ENCODE data around the gene TAF3. TPM values are rescaled to one million over a fixed set of nuclear protein-coding genes. Genes with fewer than 3 reads are reported as not detected.
"Not testable (repeated sequence)": the region's sequence is repeated elsewhere in the genome, so short reads cannot be mapped to it uniquely, and the experiment has no call there.

Gene TAF3, protein sequence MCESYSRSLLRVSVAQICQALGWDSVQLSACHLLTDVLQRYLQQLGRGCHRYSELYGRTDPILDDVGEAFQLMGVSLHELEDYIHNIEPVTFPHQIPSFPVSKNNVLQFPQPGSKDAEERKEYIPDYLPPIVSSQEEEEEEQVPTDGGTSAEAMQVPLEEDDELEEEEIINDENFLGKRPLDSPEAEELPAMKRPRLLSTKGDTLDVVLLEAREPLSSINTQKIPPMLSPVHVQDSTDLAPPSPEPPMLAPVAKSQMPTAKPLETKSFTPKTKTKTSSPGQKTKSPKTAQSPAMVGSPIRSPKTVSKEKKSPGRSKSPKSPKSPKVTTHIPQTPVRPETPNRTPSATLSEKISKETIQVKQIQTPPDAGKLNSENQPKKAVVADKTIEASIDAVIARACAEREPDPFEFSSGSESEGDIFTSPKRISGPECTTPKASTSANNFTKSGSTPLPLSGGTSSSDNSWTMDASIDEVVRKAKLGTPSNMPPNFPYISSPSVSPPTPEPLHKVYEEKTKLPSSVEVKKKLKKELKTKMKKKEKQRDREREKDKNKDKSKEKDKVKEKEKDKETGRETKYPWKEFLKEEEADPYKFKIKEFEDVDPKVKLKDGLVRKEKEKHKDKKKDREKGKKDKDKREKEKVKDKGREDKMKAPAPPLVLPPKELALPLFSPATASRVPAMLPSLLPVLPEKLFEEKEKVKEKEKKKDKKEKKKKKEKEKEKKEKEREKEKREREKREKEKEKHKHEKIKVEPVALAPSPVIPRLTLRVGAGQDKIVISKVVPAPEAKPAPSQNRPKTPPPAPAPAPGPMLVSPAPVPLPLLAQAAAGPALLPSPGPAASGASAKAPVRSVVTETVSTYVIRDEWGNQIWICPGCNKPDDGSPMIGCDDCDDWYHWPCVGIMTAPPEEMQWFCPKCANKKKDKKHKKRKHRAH
- 10 to 100 TPM in 1 of 2 donors, 1 to 10 TPM in 1; 9.7 to 14.0 TPM for total RNA-seq

DNA sequence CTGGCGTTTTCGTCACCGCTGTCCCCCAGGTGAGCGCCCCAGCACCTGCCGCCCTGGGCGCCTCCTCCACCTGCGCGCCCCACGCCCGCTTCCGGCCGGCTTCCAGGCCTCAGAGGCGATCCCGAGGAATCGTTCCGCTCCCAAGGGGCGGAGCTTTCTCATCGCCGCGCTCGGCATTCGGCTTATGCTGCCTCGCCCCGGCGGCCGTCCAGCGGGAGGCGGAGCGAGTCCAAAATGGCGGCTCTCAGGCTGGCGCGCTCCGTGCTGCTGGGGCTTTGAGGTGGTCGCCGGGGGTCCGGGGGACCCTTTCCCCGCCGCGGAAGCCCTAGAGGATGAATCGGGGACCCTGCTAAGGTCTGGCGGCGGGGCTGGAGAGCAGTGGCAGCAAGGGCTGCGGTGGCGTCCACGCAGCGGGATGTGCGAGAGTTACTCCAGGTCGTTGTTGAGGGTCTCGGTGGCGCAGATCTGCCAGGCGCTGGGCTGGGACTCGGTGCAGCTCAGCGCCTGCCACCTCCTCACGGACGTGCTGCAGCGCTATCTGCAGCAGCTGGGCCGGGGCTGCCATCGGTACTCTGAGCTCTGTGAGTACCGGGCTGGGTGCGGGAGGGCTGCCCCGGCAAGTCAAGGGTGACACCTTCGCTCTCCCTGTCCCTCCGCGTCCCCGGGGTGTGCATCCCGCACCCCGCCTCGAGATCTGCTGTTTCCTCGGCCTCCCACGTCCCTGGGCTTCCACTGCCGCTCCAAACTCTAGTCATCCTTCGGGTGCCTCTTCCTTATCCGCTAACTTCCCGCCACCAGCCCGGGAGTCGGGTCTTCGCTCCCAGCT is at the start of gene TAF3:
TAF3 (plus strand) TSS at position 211 of the 826 bp plus-strand sequence; CDS start at position 416, 205 bp downstream.
- peaks cover 22% of the 10 kb centered on the region for H3K4me1 Mint-ChIP-seq
- ATAC-seq (replicated peaks) = peak; percentile 91
- H3K27ac Mint-ChIP-seq = peak within 1 kb of the TSS; percentile 96
- H3K4me3 Mint-ChIP-seq = peak within 1 kb of the TSS; percentile 98
- no peaks in the 10 kb centered on the region for H3K9me3 Mint-ChIP-seq
- peaks cover 5% of the 10 kb centered on the region for H3K27me3 Mint-ChIP-seq
- peaks cover 30% of the 10 kb centered on the region for H3K36me3 Mint-ChIP-seq (ENCODE audit: low read depth)

DNA sequence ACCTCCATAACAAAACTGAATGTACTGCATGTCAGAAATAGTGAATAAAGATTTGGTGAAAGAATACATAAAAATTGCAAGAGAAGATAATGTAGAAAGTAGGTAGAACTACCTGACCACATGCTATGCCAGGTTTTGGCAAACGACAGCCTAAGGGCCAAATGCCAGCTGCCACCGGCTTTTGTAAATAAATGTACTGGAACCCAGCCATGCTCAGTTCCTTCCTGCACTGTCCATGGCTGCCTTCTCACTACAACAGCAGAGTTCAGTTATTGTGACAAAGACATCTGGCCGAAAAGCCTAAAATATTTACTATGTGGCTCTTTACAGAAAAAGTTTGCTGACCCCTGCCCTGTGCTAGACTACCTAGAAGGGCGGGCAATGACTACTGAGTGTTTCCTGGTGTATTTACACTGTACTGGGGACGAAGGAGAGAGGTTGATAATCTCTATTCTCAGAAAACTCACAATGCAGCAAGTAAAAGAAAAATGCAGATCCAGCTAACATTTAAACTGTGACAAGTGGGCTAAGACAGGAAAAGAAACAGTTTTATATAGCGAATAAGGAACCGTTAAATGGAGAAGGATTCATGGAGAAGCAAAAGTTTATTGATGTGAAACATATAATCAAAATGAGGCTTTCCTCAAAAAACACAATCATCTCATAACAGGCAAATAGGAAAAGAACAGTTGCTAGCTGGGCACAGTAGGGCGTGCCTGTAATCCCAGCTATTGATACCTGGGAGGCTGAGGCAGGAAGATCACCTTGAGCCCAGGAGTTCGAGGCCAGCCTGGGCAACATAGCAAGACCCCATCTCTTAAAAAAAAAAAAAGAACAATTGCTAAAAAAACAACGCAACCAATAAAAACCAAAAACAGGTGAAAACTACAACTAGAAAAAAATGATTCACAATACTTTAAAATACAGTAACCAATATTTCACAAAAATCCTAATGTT is 44.2 kb upstream of the TAF3 start:
- no peak for ATAC-seq (replicated peaks)
- peaks cover 97% of the 10 kb centered on the region for H3K36me3 Mint-ChIP-seq (ENCODE audit: low read depth)
- H3K27ac Mint-ChIP-seq = no peak overlapping the region
- H3K9me3 Mint-ChIP-seq = no peaks in the 10 kb centered on the region
- H3K27me3 Mint-ChIP-seq = no peaks in the 10 kb centered on the region
- no peak overlapping the region for H3K4me3 Mint-ChIP-seq
- H3K4me1 Mint-ChIP-seq = no peaks in the 10 kb centered on the region

DNA sequence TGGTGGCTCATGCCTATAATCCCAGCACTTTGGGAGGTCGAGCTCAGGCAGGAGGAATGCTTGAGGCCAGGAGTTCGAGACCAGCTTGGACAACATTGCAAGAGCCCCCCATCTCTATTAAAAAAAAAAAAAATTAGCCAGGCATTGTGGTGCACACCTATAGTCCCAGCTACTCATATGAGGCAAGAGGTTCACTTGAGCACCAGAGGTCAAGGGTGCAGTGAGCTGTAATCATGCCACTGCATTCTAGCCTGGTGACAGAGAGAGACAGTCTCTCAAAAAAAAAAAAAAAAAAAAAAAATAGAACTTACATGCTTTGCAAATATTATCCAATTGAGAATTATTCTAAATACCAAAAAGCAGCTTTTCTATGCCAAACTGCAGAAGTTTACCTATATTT is 41.5 kb upstream of the TAF3 start:
- no peak overlapping the region for H3K27ac Mint-ChIP-seq
- H3K4me3 Mint-ChIP-seq = no peak overlapping the region
- no peak for ATAC-seq (replicated peaks)
- H3K36me3 Mint-ChIP-seq (ENCODE audit: low read depth) = peaks cover 94% of the 10 kb centered on the region
- H3K9me3 Mint-ChIP-seq = no peaks in the 10 kb centered on the region
- peaks cover 6% of the 10 kb centered on the region for H3K4me1 Mint-ChIP-seq
- H3K27me3 Mint-ChIP-seq = no peaks in the 10 kb centered on the region

DNA sequence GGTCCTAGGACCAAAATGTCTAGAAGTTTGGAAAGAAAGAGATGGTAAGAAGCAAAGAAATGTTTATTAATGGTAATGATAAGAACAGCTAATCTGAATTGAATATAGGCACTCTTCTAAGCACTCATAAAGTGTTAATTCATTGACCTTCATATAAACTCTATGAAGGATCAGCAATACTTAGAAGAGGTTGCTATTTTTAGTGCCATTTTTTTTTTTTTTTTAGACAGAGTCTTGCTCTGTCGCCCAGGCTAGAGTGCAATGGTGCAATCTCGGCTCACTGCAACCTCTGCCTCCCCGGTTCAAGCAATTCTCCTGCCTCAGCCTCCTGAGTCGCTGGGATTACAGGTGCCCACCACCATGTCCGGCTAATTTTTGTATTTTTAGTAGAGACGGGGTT is 36.1 kb upstream of the TAF3 start:
- H3K36me3 Mint-ChIP-seq (ENCODE audit: low read depth) = peaks cover 49% of the 10 kb centered on the region
- not testable (repeated sequence) for ATAC-seq (replicated peaks); H3K4me3 Mint-ChIP-seq; H3K9me3 Mint-ChIP-seq; H3K27me3 Mint-ChIP-seq; H3K27ac Mint-ChIP-seq
- H3K4me1 Mint-ChIP-seq = peaks cover 10% of the 10 kb centered on the region

DNA sequence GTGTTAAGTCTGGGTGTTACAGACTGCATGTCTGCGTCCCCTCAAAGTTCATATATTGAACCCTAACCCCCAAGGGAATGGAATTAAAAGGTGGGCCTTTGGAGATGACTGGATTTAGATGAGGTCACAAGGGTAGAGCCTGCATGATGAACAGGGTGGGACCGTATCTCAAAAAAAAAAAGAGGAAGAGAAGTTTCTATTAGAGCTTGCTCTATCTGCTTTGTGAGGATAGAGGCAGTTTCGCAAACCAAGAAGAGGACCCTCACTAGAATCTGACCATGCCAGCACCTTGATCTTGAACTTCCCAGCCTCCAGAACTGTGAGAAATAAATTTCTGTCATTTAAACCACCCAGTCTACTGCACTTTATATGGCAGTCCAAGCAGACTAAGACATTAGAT is 31.9 kb upstream of the TAF3 start:
- no peak overlapping the region for H3K27ac Mint-ChIP-seq
- H3K4me3 Mint-ChIP-seq = no peak overlapping the region
- H3K27me3 Mint-ChIP-seq = no peaks in the 10 kb centered on the region
- ATAC-seq (replicated peaks) = no peak
- peaks cover 29% of the 10 kb centered on the region for H3K36me3 Mint-ChIP-seq (ENCODE audit: low read depth)
- H3K4me1 Mint-ChIP-seq = peaks cover 14% of the 10 kb centered on the region
- H3K9me3 Mint-ChIP-seq = no peaks in the 10 kb centered on the region

DNA sequence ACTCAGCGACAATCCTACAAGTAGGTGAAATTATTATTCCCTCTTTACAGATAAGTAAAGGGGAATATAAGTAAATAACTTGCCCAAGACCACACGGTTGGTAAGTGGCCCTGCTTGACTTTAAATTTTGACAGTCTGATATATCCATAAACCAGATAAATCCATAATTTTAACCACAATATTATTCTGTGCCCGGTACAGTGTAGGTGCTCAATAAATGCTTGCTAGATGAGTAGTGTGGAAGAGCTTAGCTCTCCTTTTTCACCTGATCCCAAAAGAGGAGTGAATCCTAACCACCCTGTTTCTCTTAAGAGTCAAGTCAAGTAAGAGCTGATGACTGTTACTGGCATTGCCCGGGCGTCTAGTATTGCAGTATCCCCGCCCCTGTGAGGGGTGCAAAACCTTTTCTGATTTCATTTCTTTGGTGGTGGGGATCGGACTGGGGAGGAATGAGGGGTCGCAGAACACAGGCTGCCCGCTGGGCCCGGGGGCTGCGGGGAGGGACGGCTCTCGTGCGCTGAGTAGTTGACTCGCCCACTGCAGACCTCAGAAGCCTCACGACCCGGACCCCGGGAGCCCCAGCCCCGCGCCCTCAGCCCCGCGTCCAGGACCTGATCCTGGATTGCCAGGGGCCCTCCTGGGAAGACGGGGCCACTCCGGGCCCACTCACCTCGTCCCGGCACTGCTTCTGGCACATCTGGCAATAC is 31.0 kb upstream of the TAF3 start:
- ATAC-seq (replicated peaks) = peak; percentile 18
- H3K9me3 Mint-ChIP-seq = no peaks in the 10 kb centered on the region
- H3K27me3 Mint-ChIP-seq = no peaks in the 10 kb centered on the region
- no peak overlapping the region for H3K27ac Mint-ChIP-seq
- peaks cover 35% of the 10 kb centered on the region for H3K36me3 Mint-ChIP-seq (ENCODE audit: low read depth)
- no peak overlapping the region for H3K4me3 Mint-ChIP-seq
- H3K4me1 Mint-ChIP-seq = peaks cover 21% of the 10 kb centered on the region

DNA sequence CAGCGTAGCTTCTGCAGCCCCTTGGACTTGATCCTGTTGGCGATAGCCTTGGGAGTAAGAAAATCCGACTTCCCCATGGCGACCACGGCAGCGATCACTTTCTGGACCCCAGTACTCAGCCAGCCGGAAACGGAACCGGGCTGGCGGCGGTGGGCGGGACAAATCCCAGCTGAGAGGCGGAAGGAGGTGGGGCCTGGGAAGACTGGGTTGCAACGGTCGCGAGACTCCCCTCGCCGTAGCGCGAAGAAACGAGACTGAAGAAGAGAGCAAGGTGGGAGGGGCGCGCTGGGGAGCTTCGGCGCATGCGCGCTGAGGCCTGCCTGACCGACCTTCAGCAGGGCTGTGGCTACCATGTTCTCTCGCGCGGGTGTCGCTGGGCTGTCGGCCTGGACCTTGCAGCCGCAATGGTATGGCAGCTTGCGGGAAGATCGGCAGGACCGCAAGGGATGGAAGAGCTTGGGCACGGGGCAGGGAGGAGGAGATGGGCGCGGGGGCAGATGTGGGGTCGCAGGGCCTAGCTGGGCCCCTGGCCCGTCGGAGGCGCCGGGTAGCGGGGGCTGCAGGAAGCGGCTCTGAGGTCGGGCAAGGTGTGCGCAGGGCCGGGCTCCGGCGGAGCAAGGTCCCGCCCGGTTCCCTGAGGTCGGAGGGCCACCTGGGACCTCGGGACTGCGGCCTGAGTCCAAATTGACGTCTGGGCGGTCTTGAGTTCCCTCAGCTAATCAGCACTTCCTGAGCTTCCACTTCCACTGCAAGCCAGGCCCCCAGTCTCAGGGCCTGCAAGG is 30.3 kb upstream of the TAF3 start, which contains the start of the genes ATP5F1C and KIN:
ATP5F1C (plus strand) TSS at position 321 of the 782 bp plus-strand sequence; CDS start at position 352, 31 bp downstream.
KIN (minus strand) TSS at position 137 of the 782 bp plus-strand sequence; CDS start at position 77, 60 bp downstream.
- H3K9me3 Mint-ChIP-seq = no peaks in the 10 kb centered on the region
- peaks cover 29% of the 10 kb centered on the region for H3K4me1 Mint-ChIP-seq
- peak; percentile 97 for ATAC-seq (replicated peaks)
- no peaks in the 10 kb centered on the region for H3K27me3 Mint-ChIP-seq
- no peak within 1 kb of the TSS for H3K27ac Mint-ChIP-seq
- H3K4me3 Mint-ChIP-seq = no peak within 1 kb of the TSS
- peaks cover 38% of the 10 kb centered on the region for H3K36me3 Mint-ChIP-seq (ENCODE audit: low read depth)

DNA sequence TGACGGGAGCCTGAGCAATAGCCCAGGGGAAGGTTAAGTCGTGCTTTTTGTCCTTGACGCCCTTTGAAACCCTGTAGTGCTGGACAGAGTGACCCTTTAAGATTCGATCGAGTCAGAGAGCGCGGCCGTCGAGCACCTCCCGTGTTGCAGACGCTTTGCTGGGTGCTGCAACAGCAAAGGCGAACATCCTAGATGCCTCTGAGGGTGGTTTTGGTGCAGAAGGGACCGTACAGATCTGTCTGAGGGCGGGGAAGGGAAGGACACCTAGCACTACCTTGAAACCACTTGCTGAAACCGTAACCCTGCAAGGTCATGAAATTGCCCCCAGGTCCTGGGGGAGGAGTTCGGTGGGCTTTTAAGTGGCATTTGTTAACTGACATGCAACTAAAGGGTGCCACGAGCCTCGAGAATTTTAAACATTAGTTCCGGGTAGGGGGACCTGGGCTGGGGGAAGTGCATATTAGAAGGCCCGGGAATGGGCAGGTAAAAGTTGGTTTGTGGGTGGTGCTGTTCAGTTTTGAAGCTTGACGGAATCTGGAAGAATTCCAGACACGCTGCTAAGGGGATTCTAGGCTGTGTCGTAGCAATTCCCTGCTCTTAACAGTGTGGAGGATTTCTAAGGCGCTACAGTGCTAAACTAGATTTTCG is 29.5 kb upstream of the TAF3 start:
- H3K9me3 Mint-ChIP-seq = no peaks in the 10 kb centered on the region

DNA sequence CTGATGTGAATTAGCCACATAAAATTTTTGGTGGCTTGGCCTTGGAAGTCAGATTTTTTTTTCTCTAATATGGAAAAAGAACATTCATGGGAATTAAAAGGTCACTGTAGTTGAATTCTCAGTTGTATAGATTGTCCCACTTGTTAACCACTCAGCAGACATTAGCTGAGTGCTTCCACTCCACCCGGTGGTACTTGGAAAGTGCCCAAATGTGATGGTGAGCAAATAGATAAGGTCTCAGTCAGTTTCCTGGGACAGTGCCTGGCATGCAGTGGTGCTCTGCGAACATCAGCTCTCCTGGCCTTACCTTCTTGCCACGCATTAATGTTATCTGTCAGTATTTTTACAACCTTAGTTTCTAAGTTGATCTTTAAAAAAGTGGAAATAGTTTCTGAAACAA is 28.9 kb upstream of the TAF3 start:
- no peaks in the 10 kb centered on the region for H3K27me3 Mint-ChIP-seq
- H3K4me1 Mint-ChIP-seq = peaks cover 37% of the 10 kb centered on the region
- peaks cover 51% of the 10 kb centered on the region for H3K36me3 Mint-ChIP-seq (ENCODE audit: low read depth)
- no peak for ATAC-seq (replicated peaks)
- no peak overlapping the region for H3K4me3 Mint-ChIP-seq
- no peaks in the 10 kb centered on the region for H3K9me3 Mint-ChIP-seq
- H3K27ac Mint-ChIP-seq = no peak overlapping the region

More for the DNA sequence above, 29.5 kb upstream of the TAF3 start:
- no peaks in the 10 kb centered on the region for H3K27me3 Mint-ChIP-seq
- peaks cover 34% of the 10 kb centered on the region for H3K4me1 Mint-ChIP-seq
- peaks cover 45% of the 10 kb centered on the region for H3K36me3 Mint-ChIP-seq (ENCODE audit: low read depth)
- H3K4me3 Mint-ChIP-seq = no peak overlapping the region
- no peak overlapping the region for H3K27ac Mint-ChIP-seq
- ATAC-seq (replicated peaks) = peak; percentile 0

DNA sequence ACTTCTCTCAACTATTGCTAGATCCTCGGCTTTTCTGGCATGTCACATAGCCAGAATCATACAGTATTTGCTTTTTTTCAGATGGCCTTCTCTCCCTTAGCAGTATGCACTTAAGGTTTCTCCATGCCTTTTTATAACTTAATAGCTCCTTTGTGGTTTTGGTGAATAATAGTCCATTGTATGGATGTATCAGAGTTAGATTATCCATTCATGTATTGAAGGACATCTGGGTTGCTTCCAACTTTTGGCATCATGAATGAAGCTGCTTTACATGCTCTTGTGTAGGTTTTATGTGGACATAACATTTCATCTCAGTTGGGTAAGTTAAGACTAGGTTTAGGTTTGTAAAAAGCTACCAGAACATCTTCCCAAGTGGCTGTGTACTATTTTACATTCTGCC is 25.8 kb upstream of the TAF3 start:
- Mint-ChIP-seq H3K4me1 (peaks cover 55% of the 10 kb centered on the region), H3K9me3 (no peaks in the 10 kb centered on the region), H3K27ac (no peak overlapping the region), H3K27me3 (no peaks in the 10 kb centered on the region), H3K36me3 (ENCODE audit: low read depth) (peaks cover 82% of the 10 kb centered on the region), H3K4me3 (no peak overlapping the region)
- ATAC-seq (replicated peaks) = no peak

DNA sequence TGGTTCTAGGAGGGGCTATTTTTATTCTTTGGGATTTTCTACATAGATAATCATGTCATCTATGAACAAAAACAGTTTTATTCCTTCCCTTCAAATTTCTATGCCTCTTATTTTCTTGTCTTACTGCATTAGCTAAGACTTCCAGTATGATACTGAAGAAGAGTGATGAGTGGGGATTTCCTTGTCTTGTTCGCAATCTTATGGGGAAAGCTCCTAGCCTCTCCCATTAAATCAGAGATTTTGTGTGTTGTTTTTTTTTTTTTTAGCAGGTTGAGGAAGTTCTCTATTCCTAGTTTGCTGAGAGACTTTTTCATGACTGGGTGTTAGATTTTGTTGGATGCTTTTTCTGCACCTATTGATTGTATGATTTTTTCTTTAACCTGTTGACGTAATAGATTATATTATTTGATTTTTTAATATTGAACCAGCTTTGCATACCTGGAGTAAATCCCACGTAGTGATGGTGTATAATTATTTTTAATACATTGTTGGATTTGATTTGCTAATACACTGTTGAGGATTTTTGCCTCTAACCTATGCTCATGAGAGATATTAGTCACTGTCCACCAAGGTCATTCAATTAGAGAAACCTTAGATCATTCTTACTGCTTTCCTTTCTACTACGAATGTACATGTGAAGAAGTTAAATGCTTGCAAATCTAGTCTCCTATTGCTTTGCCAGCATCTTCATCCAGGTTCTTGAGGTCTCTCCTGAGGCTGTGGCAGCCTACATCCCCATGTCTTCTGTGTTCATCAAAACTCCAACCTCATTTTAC is 23.9 kb upstream of the TAF3 start:
- Mint-ChIP-seq H3K4me1 (peaks cover 60% of the 10 kb centered on the region), H3K4me3 (no peak overlapping the region), H3K27me3 (no peaks in the 10 kb centered on the region), H3K36me3 (ENCODE audit: low read depth) (peaks cover 93% of the 10 kb centered on the region), H3K9me3 (no peaks in the 10 kb centered on the region), H3K27ac (no peak overlapping the region)
- ATAC-seq (replicated peaks) = no peak
